GM18511 (cell line): ENCODE data around the gene MTSS2.

Experiments used
- ATAC-seq: cut with Tn5 transposase; IDR thresholded peaks from one replicate; pipeline ENCODE4 v1.9.1; 2021; ENCODE audit warnings: mild to moderate bottlenecking, moderate library complexity; ENCODE audit not compliant: unreplicated experiment

MTSS2 gene

GRCh38 chr16:70687671-70688245, 1.9 kb upstream of the MTSS2 start:
- ATAC-seq, result no peak

DNA sequence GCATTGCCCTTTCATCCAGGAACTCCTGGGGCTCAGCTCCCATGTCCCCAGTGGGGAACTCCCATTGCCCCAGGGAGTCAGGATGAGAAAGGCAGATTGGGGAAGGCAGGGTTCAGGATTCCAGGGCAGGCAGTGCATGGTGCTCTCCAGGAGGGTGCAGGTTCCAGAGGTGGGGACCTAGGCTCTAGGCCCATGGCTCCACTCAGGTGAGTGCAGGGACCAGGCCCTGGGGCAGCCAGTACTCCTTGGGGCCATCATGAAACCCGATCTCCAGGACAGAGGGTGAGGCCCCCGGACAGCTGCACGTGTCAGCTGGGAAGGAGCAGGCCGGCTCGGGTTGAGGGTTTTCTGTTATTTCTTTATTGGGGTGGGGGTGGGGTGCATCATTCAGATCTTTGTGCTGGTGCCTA, 1.3 kb upstream of the MTSS2 start:
- ATAC-seq, result no peak

- no peak for ATAC-seq
Observed at GRCh38 chr16:70686376-70687101, 686 bp upstream of the MTSS2 start.

DNA sequence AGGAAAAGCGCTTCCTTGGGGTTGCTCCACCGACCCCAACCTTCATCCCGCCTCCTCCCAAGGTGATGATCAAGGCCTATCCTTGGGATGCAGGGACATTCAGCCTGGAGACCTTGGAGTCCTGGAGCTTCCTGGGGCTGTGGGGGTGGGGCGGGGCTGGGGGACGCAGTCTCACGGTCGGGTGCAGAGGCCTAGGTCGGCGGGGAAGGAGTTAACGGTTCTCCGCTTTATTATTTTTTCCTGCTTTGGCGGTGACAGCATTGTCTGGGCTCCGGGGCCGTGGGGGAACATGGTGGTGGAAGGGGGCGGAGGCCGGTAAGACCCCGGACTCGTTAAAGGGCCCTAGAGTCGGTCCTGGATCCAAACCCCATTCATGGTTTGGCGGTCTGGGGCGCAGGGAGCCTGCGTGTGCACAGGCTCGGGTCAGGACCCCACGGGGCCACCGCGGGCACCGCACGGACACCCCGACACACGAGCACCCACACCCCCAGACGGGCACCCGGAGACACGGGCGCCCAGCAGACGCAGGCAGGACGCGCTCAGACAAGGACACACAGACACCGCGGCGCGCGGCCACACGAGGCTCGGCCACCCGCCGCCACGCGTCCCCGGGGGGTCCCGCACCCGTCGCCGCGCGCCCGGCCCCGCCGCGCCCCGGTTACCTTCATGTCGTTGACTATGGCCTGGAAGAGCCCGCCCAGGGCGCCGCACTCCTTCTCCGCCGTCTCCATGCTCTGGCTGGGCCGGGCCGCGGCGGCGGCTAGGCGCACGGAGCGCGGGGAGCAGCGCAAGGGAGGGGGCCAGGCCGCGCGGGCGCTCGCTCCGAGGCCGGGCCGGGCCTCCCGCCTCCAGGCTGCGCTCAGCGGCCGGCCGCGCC, 554 bp downstream of the MTSS2 start:
- no peak for ATAC-seq

DNA sequence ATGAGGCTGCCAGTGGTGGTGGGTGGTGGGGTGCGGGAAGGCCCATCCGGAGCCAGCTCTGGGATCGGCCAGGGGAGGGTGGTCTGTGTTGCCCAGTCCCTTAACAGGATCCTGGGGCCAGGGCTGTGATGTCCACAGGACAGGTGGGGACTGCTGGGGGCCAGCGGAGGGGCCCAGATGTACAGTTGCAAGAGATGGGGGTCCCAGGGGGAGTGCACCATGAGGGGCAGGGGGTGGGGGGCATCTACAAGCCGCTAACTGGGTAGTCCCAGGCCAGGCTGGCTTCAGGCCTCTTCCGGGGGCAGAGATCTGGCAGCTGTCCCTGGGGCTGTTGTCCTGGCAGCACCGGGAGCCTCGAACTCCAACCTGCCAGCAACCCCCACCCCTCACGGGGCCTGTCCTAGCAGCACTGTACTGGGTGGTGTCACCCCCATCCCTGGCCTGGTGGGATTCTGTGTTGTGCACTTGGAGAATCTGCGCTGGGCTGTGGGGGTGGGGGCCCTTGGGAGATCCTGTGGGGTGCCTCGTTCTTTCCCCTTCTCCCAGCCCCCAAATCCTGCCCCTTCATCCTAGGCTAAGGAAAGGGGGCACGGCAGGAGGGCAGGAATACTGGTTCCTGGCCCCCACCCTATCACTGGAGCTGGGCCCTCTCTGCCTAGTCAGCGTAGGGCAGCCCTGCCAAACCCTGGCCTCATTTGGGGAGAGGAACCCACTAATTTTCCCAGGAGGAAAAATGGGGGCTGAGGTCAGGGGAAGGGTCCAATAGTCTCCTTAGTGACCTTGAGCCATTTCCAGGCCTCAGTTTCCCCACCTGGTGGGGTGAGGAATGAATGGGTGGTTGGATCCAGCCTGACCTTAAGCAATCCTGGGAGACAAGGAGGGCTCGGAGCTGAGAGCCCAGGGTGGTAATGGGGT, 1.4 kb downstream of the MTSS2 start:
- no peak for ATAC-seq

DNA sequence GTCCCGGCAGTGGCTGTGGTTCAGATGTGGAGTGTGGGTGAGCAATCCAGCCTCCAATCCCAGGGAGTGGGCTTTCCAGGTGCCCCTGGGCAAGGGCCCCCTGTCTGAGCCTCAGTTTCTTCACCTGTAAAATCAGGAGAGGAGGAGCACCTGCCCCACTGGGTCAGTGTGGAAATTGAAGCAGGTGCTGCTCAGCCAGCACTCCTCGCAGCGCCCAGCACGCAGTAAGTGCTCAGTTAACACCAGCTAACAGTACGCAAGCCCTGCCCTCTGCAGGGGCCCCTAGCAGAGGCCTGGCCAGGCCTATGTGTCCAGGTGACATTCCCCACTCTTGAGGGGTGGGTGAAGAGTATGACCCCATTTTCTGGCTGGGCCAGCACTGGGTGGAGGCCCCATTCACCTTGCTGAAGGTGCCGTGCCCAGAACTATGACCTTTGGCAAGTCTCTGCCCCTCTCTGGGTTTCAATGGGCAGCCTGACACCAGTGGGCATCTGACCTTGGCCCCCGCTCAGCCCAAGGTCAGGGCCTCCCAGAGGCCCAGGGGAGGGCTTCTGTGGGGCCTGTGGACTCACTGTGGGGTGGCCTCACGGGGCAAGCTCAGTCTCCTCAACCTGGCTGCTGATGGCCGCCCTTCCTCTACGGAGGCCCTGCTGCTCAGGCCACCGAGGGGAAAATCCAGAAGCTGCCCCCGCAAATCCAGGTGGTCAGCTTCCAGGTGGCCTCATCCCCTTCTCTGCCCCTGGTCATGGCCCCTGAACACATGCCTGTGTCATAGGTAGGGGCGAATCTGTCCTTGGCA, 2.5 kb downstream of the MTSS2 start:
- ATAC-seq, result no peak

DNA sequence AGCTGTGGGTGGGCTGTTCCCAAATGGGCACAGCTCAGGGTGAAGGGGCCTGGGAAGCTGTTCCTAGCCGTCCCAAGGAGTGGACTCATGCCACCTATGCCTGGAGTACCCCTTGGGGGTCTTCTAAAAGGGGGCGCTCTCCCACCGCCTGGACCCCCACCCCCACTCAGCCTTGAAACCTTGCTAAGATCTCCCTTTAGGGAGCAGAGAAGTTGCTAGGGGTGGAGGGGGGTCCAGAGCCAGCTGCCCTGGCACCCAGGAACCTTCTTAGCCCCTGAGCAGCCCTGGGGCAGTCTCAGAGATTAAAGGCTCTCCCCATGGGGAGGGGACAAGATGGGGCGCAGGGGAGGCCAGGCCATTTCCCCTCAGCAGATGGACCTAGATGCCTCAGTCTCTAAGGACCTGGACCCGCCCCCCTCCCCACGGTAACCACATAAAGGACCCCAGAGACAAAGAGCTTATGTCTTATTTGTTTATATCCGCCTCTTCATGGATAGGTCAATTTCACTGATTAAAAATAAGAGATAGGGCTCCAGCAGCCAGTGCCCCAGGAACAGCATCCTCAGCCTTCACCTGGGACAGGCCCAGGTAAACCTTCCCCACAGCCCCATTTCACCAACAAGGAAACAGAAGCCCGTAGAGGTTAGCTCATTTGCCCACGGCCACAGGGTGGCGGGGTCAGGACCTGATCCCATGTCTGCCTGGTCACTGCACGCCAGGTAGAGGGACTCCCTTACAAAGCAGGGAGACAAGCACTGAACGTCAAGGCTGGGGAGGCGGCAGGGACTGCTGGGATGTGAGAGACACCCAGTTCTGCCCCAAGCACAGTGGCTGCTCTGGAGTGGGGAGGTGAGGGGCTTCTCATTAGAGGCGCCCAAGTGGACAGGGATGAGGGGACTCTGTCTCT, 3.4 kb downstream of the MTSS2 start:
- no peak for ATAC-seq

DNA sequence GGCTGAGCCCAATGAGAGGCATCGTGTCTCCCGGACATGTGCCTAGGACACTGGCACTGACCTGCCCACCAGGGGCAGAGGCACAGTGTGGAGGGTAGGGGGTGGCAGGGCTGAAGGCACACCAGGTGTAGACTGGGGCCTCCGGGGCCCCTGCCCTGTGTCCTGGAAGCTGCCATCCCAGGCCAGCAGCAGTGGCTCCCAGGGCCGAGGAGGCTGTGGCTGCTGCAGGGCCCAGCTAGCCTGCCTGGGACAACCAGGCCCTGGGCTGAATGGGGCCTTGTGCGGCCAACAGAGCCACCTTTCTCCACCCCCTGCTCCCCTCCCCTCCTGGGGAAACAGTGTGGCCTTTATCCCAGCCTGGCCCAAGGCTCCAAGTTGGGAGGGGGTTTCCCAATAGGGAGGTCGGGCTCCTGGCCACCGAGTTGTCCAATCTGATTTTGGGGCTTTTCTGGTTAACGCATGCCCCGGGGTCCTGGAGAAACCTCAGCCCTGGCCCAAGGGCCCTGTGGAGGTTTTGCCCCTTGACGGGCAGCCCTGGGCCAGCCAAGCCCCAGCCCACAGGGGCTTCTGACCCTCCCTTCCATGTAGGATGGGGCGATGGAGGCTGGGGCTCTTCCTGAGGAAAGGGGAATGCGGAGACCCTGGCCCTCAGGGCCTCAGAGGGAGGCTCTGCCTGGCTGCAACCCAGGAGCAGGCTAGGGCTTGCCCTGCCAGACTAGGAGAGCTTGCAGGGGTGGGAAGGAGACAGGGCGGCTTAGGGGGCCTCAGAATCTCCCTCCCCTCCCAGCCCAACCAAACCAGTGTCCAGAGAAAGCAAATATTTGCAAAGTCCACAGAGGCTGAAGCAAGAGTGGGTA, 4.2 kb downstream of the MTSS2 start:
- ATAC-seq, result no peak

DNA sequence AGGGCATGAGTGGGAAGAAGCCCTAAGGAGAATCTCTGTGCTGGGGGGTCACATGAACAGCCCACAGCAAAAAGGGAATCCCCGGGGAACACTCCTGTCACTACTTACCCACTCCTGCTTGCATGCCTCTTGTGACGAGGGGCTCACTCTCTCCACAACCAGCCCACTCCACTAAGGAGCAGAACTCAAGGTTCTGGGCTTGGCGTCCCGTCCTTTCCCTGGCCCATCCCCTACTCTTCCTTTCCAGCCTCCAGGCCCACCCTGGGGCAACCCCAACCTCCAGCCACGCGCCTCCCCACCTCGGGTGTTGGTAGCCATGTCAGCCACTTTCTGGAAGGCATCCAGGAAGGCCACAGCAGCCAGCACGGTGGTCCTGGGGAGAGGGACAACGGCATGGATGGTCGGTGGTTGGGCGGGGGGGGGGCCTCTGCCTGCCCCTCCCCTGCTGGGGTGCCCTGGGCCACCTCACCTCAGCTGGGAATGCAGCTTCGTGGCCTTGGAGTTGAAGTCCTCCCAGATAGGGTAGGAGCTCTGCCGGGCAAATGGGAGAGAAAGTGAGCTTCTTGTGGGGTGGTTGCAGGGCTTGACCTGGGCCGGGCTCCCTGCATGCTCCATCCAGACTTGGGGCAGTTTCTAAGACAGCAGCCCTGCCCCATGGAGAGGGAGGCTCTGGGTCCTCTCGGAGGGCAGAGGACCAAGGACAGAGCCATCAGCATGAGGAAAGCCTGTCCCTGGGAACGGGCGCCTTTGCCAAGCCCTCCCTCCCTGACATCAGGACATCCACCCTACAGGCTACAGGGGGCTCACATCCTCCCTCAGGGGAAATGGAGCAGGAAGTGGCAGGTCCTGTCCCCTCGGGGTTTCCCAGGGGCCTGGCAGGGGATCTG, 5.1 kb downstream of the MTSS2 start:
- ATAC-seq, result no peak

DNA sequence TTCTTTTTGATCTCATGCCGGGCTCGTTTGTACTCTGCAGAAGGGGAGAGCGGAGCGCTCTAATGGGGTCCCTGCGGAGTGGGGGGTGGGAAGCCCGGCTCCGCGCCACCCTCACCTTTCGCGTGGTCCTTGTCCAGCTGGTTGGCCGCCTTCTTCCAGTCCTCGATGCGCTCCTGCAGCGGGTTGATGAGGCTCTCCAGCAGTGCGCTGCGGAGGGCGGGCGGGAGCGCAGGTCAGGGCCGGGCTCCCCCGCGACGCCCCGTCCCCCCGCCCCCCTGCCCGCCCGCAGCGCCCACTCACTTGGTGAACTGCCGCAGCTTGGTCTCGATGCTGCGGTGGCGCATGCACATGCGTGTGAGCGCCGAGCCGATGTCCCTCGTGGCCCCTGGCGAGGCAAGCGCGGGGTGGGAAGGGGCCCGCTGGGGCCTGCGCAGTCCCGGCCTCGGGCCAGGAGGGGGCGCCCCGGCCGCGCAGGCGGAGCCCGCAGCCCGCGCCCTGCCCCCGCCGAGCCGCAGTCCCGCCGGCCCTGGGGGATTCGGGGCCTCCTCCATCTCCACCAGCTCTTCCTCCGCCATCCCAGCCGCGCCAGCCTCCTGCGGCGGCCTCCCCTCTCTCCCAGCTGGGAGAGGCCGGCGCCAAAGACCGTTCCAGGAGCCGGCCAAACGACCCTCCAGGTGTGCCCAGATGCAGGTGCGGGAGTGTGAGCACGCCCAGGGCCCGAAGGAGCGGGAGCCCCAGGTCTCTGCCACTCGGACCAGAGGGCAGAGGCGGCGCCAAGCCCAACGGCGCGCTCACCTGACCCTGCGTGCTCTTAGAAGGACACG, 6.0 kb downstream of the MTSS2 start:
- no peak for ATAC-seq

DNA sequence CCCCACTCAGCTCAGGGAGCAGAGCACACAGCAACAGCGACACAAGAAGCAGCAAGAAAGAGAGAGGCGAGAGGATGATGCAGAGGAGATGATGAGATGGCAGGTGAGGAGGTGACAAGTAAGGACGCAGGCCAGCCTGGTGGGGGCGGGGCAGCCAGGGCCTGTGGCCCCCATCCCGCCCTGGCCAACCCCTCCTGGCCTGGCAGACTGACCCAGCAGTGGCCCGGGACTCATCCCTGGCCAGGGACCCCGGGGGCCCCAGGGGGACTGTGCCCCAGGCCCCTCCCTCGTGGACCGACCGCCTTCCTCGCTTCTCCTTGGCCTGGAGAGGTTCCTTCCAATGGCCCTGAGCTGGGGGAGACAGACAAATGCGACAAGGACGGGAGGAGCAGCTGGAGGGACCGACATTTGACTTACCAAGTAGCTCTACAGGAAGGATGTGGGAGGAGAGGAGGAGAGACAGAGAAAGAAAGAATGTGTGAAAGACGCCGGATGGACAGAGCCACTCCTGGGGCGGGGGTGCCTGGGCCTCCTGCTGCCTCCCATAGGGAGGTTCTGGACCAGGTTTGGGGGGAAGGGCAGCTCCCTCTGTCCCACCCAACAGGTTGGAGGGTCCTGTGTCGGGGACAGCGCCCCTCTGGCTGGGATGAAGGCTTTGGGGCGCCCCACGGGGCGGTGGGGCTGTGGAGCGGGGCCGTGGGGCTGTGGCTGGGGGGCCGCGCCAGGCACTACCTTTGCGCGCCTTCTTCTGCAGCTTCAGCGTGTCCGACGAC, 6.8 kb downstream of the MTSS2 start:
- ATAC-seq, result no peak

GRCh38 chr16:70678121-70678897, 7.5 kb downstream of the MTSS2 start:
- no peak for ATAC-seq

DNA sequence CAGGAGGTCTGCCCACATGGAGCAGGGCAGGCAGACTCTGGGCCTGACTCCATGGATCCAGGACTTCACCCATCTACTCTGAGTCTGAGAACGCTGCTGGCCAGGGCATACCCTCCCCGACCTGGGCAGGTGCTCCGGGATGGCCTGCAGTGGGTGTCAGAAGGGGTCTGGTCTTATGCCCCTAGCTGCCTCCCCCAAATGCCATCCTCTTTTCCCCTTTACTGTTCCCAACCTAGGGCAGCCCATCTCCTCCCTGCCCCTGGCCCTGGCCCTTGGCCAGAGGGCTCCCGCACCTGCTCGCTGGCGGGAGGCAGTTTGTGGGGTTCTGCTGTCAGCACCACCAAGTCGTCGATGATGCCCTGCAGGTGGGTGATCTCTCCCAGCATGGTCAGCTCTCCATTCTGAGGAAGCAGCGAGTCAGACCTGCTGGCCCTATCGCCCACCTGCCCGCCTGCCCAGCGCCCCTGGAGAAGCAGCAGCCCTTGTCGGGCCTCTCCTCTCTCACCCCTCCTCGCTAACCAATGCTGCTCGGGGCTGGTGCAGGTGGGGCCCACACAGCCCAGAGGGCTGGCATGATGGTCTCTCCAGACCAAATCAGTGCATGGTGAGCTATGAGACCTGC, 8.2 kb downstream of the MTSS2 start:
- ATAC-seq, result no peak
